Hematopoietic multipotent progenitor cell treated with erythropoietin and hydrocortisone succinate and interleukin-3 and kit ligand, for 15 days (in vitro differentiated cells): Measurements from ENCODE around the gene PLAC1.

Source experiments
- DNase-seq: peaks from one replicate; pipeline ENCODE4 v3.0.0-alpha.2; 2015; ENCODE audit warnings: low spot score

The PLAC1 gene

DNA sequence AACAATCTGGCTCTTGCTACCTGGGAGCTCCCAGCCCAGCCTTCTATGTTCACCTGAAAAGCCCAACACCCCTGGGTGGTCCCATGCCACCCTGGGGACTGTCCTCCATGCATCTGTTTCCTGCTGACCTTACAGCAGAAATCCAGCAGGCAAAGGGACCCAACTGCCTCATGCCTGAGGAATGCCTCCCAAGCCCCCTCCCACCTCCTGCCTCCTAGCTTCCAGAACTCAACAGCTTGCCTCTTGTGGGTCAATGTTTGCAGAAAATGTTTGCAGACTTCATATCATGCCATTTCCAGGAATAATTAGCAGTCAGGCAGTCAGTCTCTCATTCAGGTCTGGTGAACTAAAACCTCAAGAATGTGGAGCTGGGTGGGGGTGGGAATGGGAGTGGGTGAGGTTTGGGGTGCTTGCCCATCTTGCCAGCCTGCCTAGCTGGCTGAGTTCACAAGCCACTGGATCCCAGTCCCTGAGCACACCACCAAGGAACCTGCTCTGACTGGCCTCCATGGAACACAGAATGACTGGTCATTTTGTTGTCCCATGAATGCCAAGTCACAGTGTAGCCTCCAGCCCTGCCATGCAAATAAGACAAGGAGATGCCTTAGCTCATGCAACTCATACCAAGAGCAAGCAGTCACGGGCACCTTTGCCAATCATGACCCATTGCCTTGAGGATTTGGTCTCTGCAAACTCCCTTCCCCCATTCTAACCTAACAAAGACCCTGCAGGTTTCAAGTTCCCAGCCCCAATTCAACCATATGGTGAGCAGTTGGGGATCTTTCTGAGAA is 12.1 kb upstream of the PLAC1 start:
- no peak for DNase-seq

DNA sequence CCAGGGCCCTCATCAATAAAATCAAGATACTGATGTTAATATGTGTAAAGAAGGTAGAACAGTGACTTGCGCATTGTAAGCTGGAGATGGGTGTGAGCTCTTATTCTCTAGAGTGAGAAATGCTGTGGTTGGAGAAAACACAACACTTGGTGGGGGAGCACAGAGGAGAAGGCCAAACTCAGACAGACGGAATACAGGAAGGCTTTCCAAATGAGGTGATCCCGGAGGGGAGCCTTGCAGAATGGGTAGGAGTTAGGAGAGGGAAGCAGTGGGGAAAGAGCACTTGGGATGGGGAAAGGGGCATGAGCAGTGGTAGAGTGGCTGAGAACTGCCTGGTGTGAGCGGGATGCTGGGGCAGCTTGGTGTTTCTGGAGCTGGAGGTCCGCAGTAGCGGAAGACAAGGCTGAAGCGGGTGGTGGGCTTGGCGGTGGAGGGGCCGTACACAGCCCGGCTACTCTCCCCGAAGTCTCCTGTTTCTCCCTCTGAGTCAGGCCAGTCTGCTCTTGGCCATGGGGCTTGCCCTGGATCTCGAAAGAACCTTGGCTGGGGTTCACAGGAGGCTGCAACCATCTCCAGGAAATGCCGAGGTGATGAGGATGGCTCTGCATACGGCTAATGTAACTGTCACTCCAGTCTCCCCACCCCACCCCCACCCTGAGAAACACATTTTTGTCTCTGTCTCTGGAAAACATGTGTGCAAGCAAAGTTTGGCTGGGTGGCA is 11.3 kb upstream of the PLAC1 start:
- DNase-seq, result no peak

DNA sequence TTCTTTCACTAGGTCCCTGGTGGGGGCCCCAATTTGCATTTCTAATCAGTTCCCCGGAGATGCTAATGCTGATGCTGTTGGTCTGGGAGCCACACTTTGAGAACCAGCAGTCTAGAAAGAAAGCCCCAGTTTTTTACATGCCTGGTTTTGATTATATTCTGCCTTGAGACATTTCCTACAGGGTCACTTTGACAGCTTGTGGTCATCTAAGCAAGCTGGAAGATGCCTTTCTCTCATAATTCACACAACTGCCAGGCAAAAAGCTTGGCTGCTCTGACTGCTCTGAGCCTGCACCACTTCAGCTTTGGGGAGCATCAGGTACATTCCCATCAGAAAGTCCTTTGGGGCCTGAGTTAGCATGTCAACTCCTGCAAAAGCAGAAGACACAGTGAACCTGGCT is 5.9 kb upstream of the PLAC1 start:
- no peak for DNase-seq

DNA sequence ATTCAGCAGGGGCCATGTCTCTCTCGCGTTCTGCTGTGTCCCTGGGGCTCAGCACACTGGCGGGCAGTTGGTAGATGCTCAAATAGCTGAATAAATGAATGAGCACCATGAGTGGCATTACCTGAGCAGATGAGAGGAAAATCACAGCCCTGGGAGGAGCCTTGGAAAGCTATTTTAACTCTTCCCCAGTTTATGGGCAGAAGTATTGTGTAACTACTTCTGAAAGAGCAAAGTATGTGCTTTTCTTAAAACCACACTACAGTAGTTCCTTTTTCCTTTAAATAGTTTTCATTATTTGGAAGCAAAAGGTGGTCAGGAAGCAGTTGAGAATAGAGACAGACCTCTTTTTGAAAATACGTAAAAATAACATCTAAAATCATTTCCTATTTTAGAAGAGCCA is 3.0 kb upstream of the PLAC1 start:
- DNase-seq, result no peak

DNA sequence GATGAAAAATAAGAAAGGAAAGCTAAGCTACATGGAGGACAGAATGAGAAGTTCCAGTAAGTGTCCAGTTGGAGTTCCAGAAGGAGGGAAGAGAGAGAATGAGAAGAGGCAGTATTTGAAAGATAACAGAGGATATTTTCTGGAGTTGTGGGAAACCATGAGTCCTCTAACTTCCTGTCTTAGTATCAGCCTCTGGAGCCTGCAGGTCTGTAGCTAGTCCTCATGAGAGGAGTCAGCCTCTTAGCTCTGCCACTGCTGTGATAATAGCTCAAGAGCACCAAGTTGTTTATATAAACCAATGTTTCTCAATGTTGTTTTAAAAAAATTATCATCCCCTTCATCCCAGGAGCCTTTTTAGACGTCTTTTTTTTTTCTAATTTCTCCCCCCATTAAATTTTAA is 2.4 kb upstream of the PLAC1 start:
- no peak for DNase-seq

DNA sequence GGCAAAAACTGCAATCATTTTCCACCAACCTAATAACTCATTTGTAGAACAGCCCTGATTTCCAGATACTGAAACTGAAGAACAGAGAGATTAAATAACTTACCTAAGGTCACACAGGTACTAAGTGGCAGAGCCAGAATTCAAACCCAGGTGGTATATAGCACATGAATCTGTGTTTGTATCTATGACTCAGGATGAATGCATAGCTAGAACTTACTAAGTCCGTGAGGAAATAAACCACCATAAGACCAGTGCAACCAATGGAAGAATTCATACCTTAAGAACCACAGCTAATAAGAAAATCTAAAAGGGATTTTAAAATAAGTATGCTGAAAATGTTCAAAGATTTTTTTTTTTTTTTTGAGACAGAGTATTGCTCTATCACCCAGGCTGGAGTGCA is 1.5 kb upstream of the PLAC1 start:
- no peak for DNase-seq

DNA sequence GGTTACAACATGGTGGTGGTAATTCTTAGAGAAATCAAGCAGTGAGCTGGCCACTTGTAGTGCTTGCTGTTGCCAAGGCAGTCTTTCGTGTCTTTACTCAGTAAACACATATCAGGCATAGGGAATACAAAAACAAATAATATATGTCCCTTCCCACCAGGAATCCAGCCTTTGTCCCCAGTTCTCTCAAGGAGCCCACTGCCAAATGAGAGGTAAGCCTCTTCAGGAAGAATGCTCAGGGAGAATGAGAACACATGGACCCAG is 421 bp upstream of the PLAC1 start:
- DNase-seq, result no peak

DNA sequence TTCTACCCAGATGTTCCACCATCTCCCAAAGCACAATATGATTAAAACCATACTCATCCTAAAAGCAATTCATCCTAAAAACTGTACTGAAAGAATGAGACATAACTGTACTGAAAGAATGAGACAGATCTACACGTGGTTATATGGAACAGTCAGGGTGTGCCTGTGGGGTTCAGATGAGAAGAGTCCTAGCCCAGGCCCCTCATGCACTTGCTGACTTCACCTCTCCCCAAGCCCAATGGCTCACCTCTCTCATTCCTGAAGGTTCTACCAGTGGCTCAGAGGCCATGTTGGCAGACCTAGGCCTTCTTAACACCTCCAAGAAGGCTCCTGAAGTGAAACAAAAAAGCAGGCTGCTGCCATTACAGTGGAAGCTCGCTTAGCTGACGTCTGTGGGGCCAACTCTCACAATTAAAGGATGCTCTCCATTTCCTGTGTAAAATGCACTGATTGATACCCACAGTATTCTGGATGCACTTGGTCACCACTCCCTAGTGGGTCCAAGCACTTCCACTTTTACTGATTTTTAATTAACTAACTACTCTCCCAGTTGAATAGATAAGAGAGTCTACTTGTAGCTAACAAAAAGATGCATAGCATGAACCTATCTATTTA is 3.8 kb downstream of the PLAC1 start:
- DNase-seq, result no peak

DNA sequence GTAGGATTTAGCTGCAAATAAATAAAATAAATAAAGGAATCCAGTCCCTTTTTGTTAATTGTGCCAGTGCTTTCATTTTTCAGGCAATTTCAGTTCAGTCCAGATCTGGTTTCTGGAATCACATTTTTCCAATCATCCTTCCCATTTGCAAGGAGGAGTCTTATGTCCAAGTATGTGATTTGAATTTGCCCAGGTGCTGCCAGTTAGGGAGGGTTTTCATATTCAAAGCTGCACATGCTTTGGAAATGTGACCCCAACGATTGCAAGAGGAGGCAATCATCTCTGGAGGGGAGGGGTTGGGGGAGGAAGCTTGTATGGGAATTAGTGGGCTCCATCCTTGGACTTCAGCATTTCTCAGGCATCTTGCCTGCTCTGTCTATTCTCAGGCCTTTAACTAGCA is 4.4 kb downstream of the PLAC1 start:
- DNase-seq, result no peak

DNA sequence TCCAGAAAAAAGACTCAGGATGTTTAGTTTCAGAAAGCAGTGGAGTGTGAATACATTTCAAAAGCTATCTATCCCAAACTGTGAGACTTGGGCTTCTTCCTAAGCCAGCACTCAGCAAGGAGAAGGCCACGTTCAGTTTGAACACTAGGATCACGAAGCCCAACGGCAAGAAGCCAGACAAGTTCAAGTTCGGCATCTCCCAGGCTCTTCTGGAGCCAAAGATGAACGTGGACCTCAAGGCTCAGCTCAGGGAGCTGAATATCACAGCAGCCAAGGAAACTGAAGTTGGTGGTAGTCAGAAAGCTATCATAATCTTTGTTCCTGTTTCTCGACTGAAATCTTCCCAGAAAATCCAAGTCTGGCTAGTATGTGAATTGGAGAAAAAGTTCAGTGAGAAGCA is 7.6 kb downstream of the PLAC1 start:
- no peak for DNase-seq

DNA sequence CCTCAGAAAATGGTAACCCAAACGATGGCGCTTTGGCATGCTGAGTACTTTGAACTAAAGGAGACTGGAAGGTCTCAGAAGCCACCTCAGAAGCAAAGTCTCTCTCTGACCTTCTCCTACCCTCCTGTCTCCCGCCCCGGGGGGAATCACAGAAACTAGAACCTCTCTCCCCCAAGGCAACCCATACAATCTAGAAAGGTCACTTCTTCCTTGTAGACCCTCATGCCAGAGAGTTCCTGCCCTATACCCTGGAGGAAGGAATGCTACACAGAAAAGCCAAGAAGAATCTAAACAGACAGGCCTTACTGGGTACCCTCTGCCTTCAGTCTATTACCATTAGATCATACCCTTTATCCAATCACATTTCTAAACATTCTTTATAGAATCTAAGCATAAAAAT is 8.5 kb downstream of the PLAC1 start:
- DNase-seq, result no peak

DNA sequence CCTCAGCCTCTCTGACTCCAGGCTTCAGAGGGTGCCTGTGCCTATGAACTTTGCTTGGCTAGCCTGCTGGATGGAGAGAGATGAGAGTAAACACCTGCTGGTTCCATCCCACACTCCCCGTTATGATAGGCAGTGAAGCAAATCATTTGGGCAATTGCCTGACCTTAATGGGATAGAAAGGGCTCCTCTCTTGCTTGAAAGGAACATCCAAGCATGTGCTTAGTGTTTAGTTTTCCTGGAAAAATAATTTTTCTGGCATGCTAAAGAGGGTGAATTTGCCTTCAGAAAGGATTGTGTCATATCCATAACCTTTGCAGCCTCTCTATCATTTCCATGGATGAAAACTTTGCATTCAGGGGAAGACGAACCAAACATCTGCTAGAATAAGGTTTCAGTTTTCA is 10.8 kb downstream of the PLAC1 start:
- DNase-seq, result no peak

DNA sequence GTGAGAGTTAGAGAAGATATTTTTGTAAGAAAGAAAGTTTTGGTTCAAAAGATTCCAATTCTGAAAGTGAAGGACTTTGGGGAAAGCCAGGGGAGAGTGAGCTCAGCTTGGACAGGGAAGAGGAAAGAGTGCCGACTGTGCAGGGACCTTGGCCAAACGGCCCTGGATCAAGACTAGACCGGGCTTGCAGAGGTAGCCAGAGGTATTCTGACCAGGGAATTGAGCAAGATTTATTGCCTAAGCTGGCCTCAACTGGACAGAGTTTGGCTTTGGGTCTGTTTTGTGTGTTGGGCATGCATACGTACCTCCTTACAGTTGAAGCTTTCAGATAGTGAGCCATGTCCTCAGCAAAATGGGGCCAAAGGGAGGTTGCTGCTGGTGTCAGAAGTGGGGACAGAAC is 11.6 kb downstream of the PLAC1 start:
- no peak for DNase-seq

DNA sequence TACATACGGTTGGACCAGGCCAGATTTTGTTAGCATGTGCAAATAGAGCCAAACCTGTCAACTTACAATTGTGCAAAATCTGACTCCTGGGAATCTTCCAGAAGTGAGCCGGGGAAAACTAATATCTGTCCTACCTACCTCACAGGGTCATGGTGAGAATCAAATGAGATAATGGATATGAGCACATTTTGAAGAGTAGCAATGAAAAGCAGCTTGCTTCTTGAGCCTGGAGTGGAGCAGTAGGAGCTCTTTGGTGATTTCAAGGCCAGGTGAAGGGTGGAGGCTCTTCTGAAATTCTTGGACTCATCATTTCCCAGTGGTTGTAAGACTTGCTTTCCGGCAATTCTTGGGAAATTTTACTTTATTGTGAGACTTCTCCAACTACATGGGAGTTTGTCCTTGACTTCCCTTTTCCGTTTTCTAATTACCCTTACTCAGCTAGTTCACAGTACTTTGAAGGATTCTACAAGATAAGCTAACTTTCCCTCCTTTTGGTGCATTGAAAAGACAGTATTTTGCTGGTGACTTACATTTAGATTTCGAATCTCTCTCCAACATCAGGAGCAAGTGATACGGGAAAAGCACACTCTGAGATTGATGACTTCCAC is 12.2 kb downstream of the PLAC1 start:
- DNase-seq, result no peak

DNA sequence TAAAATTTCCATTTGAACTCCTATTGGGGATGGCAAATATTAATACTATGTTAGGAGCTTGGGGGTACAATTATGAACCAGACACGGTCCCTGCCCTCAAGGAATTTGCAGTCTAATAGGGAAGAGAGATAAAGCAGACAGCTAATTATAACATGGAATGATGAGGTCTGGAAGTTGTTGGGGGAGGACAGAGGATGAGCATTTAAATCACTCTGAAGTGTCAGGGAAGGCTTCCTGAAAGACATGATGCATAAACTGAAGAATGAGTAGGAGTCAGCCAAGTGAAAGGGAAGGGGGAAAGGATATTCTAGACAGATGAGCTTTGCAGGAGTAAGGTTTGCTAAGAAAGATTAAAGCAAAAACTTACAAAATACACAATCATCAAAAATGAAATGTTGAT is 15.9 kb downstream of the PLAC1 start:
- no peak for DNase-seq

DNA sequence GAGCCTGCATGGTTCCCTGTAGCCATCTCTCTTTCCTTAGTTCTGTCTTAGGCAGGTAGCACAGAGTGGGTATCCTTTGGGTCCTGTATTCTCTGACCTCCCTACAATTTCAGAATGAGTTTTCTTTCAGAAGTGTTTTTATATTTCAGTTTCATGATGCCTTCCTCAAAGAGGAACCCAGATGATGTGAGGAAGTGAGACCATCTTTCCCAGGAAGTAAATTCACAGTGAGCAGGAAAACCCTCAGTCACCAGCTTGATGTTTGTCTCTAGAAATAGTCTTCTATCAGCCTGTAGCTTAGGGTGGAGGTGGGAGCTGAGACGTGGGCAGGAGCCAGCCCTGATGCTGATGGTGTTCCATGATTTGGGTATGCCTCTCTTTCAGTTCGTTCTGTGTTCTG is 16.9 kb downstream of the PLAC1 start:
- DNase-seq, result no peak

DNA sequence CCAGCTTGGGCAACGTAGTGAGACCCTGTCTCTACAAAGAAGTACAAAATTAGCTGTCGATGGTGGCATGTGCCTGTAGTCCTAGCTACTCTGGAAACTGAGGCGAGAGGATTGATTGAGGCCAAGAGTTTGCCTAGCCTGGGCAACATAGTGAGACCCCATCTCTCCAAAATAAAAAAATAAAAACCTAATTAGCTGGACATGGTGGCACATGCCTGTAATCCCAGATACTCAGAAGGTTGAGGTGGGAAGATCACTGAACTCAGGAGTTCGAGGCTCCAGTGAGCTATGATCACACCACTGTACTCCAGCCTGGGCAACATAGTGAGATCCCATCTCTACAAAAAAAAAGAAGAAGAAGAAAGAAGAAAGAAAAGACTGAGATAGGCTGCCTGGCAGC is 17.4 kb downstream of the PLAC1 start:
- no peak for DNase-seq

DNA sequence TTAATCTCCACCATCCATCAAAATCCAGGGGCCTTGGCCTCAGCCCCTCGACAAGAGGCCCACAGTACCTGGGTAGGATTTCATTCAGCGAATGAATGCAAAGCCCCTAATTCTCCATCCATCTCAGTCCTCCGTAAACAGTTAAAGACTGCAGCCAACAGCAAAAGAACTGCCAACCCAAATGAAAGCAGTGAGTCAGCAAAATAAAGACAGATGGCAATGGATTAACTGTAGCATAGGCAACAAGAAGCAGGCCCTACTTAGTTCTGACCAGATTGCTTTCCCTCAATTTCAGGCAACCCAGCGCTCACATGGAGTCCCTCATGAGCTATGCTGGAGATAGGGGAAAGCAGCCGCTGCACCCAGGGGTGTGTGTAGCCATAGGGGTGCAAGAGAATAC is 21.4 kb downstream of the PLAC1 start:
- DNase-seq, result no peak

DNA sequence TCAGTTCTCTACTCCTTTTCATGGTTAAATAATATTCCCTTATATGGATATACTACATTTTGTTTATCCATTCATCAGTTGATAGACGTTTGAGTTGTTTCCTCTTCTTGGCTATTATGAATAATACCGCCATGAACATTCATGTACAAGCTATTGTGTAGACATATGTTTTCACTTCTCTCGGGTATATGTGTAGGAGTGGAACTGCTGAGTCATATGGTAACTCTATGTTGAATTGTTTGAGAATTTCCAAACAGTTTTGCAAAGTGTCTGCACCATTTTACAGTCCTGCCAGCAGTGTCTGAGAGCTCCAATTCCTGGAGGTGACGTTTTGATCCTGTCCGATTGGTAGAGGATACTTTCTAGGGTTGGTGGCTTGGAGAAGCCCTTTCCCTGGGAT is 23.6 kb downstream of the PLAC1 start:
- no peak for DNase-seq

DNA sequence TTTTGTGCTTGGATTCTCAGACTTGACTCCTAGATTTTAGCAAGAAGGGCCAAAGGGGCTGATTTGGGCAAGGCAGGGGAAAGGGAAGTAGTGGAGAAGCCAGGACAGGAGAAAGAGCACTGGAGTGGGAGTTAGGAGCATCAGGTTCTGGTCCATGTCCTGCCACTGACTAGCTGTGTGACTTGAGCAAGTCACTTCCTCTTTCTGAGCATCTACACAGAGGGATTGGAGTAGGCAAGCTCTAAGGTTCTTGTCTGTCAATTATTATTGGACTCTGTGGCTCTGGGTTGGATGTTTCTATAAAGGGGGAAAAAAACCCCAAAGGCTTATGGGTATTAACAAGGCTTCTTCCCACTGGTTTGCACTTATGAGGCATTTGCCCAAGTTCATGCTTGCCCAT is 24.4 kb downstream of the PLAC1 start:
- no peak for DNase-seq

DNA sequence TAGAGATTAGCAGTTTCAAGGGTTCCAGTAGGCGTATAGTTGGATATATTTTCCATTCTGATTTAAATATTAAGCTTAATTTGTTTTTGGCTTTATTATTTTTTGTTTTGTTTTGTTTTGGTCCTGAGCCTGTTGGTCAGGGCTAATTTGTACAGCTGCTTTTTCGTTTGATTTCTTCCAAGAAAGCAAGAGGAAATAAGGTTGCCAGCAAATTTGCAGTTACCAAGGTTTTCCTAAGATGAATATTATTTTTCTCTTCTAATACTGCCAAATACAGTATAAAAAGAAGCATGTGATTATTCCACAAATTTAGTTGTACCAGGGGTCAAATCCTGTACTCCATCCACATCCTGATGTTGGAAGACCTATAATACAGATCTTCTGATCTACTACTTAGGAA is 24.9 kb downstream of the PLAC1 start:
- no peak for DNase-seq

DNA sequence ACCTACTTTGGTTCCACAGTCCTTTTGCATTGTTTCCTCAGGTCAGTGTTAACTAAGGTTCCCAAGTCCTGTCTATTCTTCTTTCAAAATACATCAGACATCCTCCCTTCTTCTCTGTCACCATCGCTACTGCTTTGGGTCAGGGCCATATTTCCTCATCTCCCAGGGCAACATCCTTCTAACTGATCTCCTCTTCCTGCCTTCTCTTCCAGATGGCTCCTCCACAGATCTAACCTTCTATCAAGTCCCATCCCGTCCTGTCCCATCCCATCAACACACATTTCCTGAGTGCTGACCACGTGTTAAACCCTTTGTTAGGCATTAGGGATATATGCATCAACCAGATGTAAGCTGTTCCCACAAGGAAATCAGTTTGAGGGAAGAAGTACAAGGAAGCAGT is 25.9 kb downstream of the PLAC1 start:
- no peak for DNase-seq
